ENCODE results near the gene PACSIN3.

The PACSIN3 gene

GRCh38 chr11:47176328-47177228, 9.7 kb downstream of the PACSIN3 start, which contains the start of gene ARFGAP2:
TSS of gene ARFGAP2 (minus strand) at chr11:47176879. CDS start at chr11:47176853, 26 bp downstream.
- peak; percentile 91 for DNase-seq (ENCODE audit: low read depth)
- TF ChIP-seq CTCF (conservative IDR thresholded peaks at IDR 0.05; ENCODE audit: control insufficient read depth, insufficient read depth, low read depth, low read length) = no peak
- peak within 1 kb of the TSS; percentile 97 for H3K4me3 ChIP-seq (ENCODE audit: control insufficient read depth, low read depth, low read length)

- DNase-seq (ENCODE audit: low read depth) = no peak
- H3K4me3 ChIP-seq (ENCODE audit: control insufficient read depth, low read depth, low read length) = peak overlapping the region; percentile 97
- no peak for TF ChIP-seq CTCF (conservative IDR thresholded peaks at IDR 0.05; ENCODE audit: control insufficient read depth, insufficient read depth, low read depth, low read length)
Observed at GRCh38 chr11:47175746-47176327, 10.4 kb downstream of the PACSIN3 start.

GRCh38 chr11:47172740-47173336, 13.4 kb downstream of the PACSIN3 start:
- H3K4me3 ChIP-seq (ENCODE audit: control insufficient read depth, low read depth, low read length) = no peak overlapping the region
- TF ChIP-seq CTCF (conservative IDR thresholded peaks at IDR 0.05; ENCODE audit: control insufficient read depth, insufficient read depth, low read depth, low read length) = no peak
- DNase-seq (ENCODE audit: low read depth) = no peak

GRCh38 chr11:47171856-47172255, 14.4 kb downstream of the PACSIN3 start:
- no peak for TF ChIP-seq CTCF (conservative IDR thresholded peaks at IDR 0.05; ENCODE audit: control insufficient read depth, insufficient read depth, low read depth, low read length)
- no peak for DNase-seq (ENCODE audit: low read depth)
- H3K4me3 ChIP-seq (ENCODE audit: control insufficient read depth, low read depth, low read length) = no peak overlapping the region

- TF ChIP-seq CTCF (conservative IDR thresholded peaks at IDR 0.05; ENCODE audit: control insufficient read depth, insufficient read depth, low read depth, low read length) = no peak
- no peak overlapping the region for H3K4me3 ChIP-seq (ENCODE audit: control insufficient read depth, low read depth, low read length)
- no peak for DNase-seq (ENCODE audit: low read depth)
Observed at GRCh38 chr11:47171061-47171838, 15.0 kb downstream of the PACSIN3 start.

GRCh38 chr11:47166368-47166767, 19.9 kb downstream of the PACSIN3 start:
- no peak for DNase-seq (ENCODE audit: low read depth)
- no peak overlapping the region for H3K4me3 ChIP-seq (ENCODE audit: control insufficient read depth, low read depth, low read length)
- no peak for TF ChIP-seq CTCF (conservative IDR thresholded peaks at IDR 0.05; ENCODE audit: control insufficient read depth, insufficient read depth, low read depth, low read length)
